NCI-H748 treated with DMSO at 0.1 percent for 48 hours (cell line): ENCODE measurements around the gene CMC4.

ENCODE experiments used
- DNase-seq: peaks from one replicate; lab custom pipeline; 2025; lab: John Stamatoyannopoulos, UW

CMC4 gene

GRCh38 chrX:155053656-155054055 is 17.3 kb downstream of the CMC4 start:
- DNase-seq = no peak

GRCh38 chrX:155052738-155053498 is 18.0 kb downstream of the CMC4 start:
- no peak for DNase-seq

- DNase-seq = peak; percentile 8
Observed at GRCh38 chrX:155048977-155049619, 21.8 kb downstream of the CMC4 start.

- no peak for DNase-seq
Observed at GRCh38 chrX:155046811-155047528, 24.0 kb downstream of the CMC4 start.

- DNase-seq = no peak
Observed at GRCh38 chrX:155046129-155046810, 24.7 kb downstream of the CMC4 start.

- DNase-seq = no peak
Observed at GRCh38 chrX:155035688-155036087, 35.2 kb downstream of the CMC4 start.

GRCh38 chrX:155031657-155032056 is 39.3 kb downstream of the CMC4 start:
- no peak for DNase-seq

GRCh38 chrX:155028877-155029291 is 42.1 kb downstream of the CMC4 start:
- no peak for DNase-seq

GRCh38 chrX:155028129-155028528 is 42.8 kb downstream of the CMC4 start:
- no peak for DNase-seq

GRCh38 chrX:155027509-155028066 is 43.3 kb downstream of the CMC4 start:
- DNase-seq = peak; percentile 41

- DNase-seq = peak; percentile 71
Observed at GRCh38 chrX:155026727-155027508, 44.0 kb downstream of the CMC4 start, which contains the start of gene FUNDC2. Gene FUNDC2, plus strand, starts transcription at chrX:155026844. Its CDS starts 95 bp downstream, at chrX:155026939.

GRCh38 chrX:155026420-155026726 is 44.6 kb downstream of the CMC4 start:
- no peak for DNase-seq

GRCh38 chrX:155023907-155024833 is 46.8 kb downstream of the CMC4 start:
- no peak for DNase-seq

GRCh38 chrX:155022585-155022984 is 48.4 kb downstream of the CMC4 start, which contains the start of gene F8:
Gene F8, minus strand, starts transcription at chrX:155022723. Its CDS starts 171 bp downstream, at chrX:155022552.
- DNase-seq = no peak

- DNase-seq = no peak
Observed at GRCh38 chrX:155020591-155020990, 50.3 kb downstream of the CMC4 start.
